Naive thymus-derived CD4-positive, alpha-beta T cell (primary cell): ENCODE data around the gene UCMA. TPM values are rescaled to one million over a fixed set of nuclear protein-coding genes. Genes with fewer than 3 reads are reported as not detected.
"Not testable (repeated sequence)": the region's sequence is repeated elsewhere in the genome, so short reads cannot be mapped to it uniquely, and the experiment has no call there.

Experiments used
- ATAC-seq: fragments of 150-1000 bp; cut with Tn5 transposase; 2 replicates; pipeline ENCODE4 v1.10.0; 2021; ENCODE audit warnings: mild to moderate bottlenecking, moderate library complexity
- CTCF ChIA-PET: fragments of 350-600 bp; sonication (Branson Sonifier 250); formaldehyde crosslinking; loops from one replicate; lab custom pipeline; 2021; ENCODE audit warnings: antibody characterized with exemption; lab: Charles Lee
- POLR2A ChIA-PET: fragments of 350-600 bp; sonication (Branson Sonifier 250); formaldehyde crosslinking; loops from one replicate; lab custom pipeline; 2021; ENCODE audit warnings: antibody characterized with exemption, inconsistent platforms; lab: Charles Lee
- DNase-seq, 9 donors: peaks; one replicate each; pipeline versions ENCODE4 v3.0.0 to v3.0.0-alpha.2; 2020 to 2022; ENCODE audit warnings: mixed read lengths in 1 of 9
- H3K27ac ChIP-seq: one replicate; pipeline ENCODE4 v1.7.0; 2013; ENCODE audit warnings: mild to moderate bottlenecking, low read depth, low read length, moderate library complexity
- H3K27me3 ChIP-seq, 2 donors: one replicate each; pipeline ENCODE4 v1.7.0; 2013; ENCODE audit warnings: low read length in 2 of 2, mild to moderate bottlenecking in 2 of 2, moderate library complexity in 2 of 2; ENCODE audit not compliant: control insufficient read depth in 2 of 2, insufficient read depth in 2 of 2
- H3K36me3 ChIP-seq, 3 experiments: 1 replicate in 2 of 3; 2 replicates in 1 of 3; pipeline ENCODE4 v1.7.0; 2013; ENCODE audit warnings: low read length in 3 of 3, mild to moderate bottlenecking in 3 of 3, moderate library complexity in 1 of 3; ENCODE audit not compliant: insufficient read depth in 3 of 3, control insufficient read depth in 2 of 3
- H3K4me1 ChIP-seq, 2 donors: one replicate each; pipeline ENCODE4 v1.7.0; 2013; ENCODE audit warnings: low read length in 2 of 2, mild to moderate bottlenecking in 2 of 2, moderate library complexity in 1 of 2; ENCODE audit not compliant: control insufficient read depth in 2 of 2, insufficient read depth in 2 of 2
- H3K4me3 ChIP-seq: 2 replicates; pipeline ENCODE4 v1.7.0; 2013; ENCODE audit warnings: mild to moderate bottlenecking, low read length
- H3K9me3 ChIP-seq, 3 experiments: 1 replicate in 2 of 3; 2 replicates in 1 of 3; pipeline ENCODE4 v1.7.0; 2013; ENCODE audit warnings: low read length in 3 of 3; ENCODE audit not compliant: control insufficient read depth in 2 of 3
- H3K27ac Mint-ChIP-seq, 9 donors: one replicate each; pipeline ENCODE4 v1.8.0; 2020 to 2022; ENCODE audit warnings: mixed read lengths in 9 of 9, mild to moderate bottlenecking in 8 of 9, moderate library complexity in 5 of 9, inconsistent platforms in 2 of 9
- H3K27me3 Mint-ChIP-seq, 5 donors: one replicate each; pipeline ENCODE4 v1.8.0; 2021 to 2022; ENCODE audit warnings: mixed read lengths in 5 of 5, mild to moderate bottlenecking in 1 of 5
- H3K36me3 Mint-ChIP-seq, 5 donors: one replicate each; pipeline ENCODE4 v1.8.0; 2020 to 2022; ENCODE audit warnings: mixed read lengths in 5 of 5, mild to moderate bottlenecking in 3 of 5, inconsistent platforms in 1 of 5
- H3K4me1 Mint-ChIP-seq, 7 donors: one replicate each; pipeline ENCODE4 v1.8.0; 2020 to 2022; ENCODE audit warnings: mixed read lengths in 7 of 7, mild to moderate bottlenecking in 3 of 7, inconsistent platforms in 1 of 7
- H3K4me3 Mint-ChIP-seq, 10 donors: one replicate each; pipeline ENCODE4 v1.8.0; 2020 to 2022; ENCODE audit warnings: mild to moderate bottlenecking in 10 of 10, mixed read lengths in 10 of 10, moderate library complexity in 6 of 10, inconsistent platforms in 2 of 10
- H3K9me3 Mint-ChIP-seq, 11 donors: one replicate each; pipeline ENCODE4 v1.8.0; 2020 to 2022; ENCODE audit warnings: mixed read lengths in 11 of 11, mild to moderate bottlenecking in 4 of 11, inconsistent platforms in 1 of 11, moderate library complexity in 1 of 11
- intact Hi-C, 2 donors: fragments of 100-400 bp; cut with micrococcal nuclease; formaldehyde crosslinking; loops; one replicate each; pipeline ENCODE4 v1.15.1; 2023
- polyA plus RNA-seq, 2 donors: library from polyadenylated mRNA; unstranded; fragments of 300-500 nt; fragmentation: Illumina TruSeq; gene quantifications; one replicate each; pipeline ENCODE4 v1.2.3, GENCODE V29; 2021
- total RNA-seq, 6 experiments: library from RNA in 5 of 6; stranded (reverse) in 5 of 6; gene quantifications; 1 replicate in 5 of 6; 2 replicates in 1 of 6; pipeline ENCODE4 v1.2.3 and lab custom pipeline; 2021 to 2026

UCMA gene
- total and polyA plus RNA-seq, 7 experiments from 2014 or later, result not detected

DNA sequence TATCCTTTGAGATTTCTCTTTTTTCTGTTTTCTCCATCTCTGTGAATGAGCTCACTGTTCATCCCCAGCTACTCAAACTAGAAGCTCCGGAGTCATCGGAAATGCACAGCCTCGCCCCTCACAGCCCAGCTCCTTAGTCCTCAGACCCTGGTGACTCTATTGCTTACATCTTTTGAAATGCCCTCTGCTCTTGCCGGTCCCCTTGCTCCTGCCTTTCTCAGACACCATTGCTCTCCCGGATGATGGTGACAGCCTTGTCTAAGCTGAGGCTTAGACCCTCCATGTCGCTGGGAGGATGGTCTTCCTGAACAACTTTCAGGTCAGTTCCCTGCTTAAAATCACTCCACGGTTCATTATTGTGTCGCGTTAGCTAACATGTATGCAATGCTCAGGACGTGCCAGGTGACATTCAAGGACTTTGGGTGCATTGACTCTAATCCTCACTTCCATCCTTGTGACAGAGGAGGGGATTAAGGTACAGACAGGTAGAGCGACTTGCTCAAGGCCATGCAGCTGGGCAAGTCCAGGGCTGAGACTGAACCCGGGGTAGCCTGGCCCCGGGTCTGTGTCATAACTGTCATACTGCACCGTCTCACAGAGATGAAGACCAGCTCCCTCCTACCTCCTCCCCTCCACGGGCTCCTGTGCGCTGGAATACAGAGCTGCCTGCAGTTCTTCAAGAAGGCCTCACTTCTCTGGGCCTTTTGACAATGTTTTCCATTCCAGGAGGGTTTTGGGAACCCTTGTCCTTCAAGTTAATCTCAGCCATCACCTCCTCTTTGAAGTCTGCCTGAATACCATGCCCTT, 4.3 kb upstream of the UCMA start:
- Mint-ChIP-seq H3K4me3 (no peak overlapping the region), H3K9me3 (no peaks in the 10 kb centered on the region), H3K27me3 (peaks cover 0 to 6% (median 0%) of the 10 kb centered on the region in 5 donors), H3K36me3 (no peaks in the 10 kb centered on the region), H3K27ac (no peak overlapping the region), H3K4me1 (no peaks in the 10 kb centered on the region)
- Histone ChIP-seq H3K4me3 (no peak overlapping the region), H3K36me3 (no peaks in the 10 kb centered on the region), H3K27ac (no peak overlapping the region), H3K9me3 (no peaks in the 10 kb centered on the region), H3K4me1 (no peaks in the 10 kb centered on the region), H3K27me3 (no peaks in the 10 kb centered on the region)
- ATAC-seq, result no peak
- CTCF ChIA-PET, result no interaction called here
- intact Hi-C loops, result no loop called here
- DNase-seq, result no peak
- POLR2A ChIA-PET, result no interaction called here

DNA sequence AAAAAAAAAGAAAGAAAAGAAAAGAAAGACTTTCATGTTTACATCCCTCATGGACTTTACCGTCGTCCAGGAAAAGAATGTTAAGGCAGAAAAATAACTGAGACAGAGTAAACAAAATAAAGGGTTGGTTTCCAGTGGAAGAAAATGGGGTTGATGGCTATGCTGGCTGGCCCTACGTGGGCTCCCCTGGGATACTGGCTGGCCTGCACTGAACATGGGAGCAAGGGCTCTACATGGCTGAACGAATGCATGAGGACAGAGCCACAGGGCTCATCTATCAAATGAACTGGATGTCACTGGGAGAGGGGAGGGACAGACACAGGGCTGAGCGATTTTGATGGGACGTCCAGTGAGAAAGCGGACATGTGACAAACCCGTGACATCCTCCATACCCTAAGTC, 2.5 kb upstream of the UCMA start:
- no peak overlapping the region for H3K4me3 Mint-ChIP-seq
- CTCF ChIA-PET, result no interaction called here

DNA sequence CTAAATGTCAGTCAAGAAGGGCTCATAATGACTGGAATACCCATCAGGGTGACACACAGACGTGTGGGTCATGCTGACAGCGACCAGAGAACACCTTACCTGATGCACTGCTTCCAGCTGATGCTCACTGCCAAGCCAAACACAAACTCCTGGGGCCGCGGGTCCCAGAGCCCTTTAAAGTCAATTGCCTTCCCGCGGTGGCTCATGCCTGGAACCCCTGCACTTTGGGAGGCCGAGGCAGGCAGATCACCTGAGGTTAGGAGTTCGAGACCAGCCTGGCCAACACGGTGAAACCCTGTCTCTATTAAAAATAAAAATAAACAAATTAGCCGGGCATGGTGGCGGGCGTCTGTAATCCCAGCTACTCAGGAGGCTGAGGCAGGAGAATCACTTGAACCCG, 562 bp upstream of the UCMA start:
- H3K27ac ChIP-seq, H3K36me3 ChIP-seq, H3K36me3 Mint-ChIP-seq, H3K9me3 Mint-ChIP-seq, H3K4me3 ChIP-seq, H3K4me3 Mint-ChIP-seq, H3K9me3 ChIP-seq, POLR2A ChIA-PET, H3K27ac Mint-ChIP-seq, H3K4me1 ChIP-seq, H3K27me3 Mint-ChIP-seq, intact Hi-C loops, DNase-seq, H3K4me1 Mint-ChIP-seq, CTCF ChIA-PET, ATAC-seq, H3K27me3 ChIP-seq: not testable (repeated sequence)

More for the DNA sequence above, 2.5 kb upstream of the UCMA start:
- Mint-ChIP-seq H3K4me1 (no peaks in the 10 kb centered on the region), H3K27me3 (peaks cover 0 to 6% (median 0%) of the 10 kb centered on the region in 5 donors), H3K9me3 (no peaks in the 10 kb centered on the region), H3K36me3 (no peaks in the 10 kb centered on the region), H3K27ac (no peak overlapping the region)
- DNase-seq (no peak), ATAC-seq (no peak)
- H3K4me3 ChIP-seq, result no peak overlapping the region
- no peaks in the 10 kb centered on the region for H3K9me3 ChIP-seq
- no peaks in the 10 kb centered on the region for H3K27me3 ChIP-seq
- no peaks in the 10 kb centered on the region for H3K36me3 ChIP-seq
- no peaks in the 10 kb centered on the region for H3K4me1 ChIP-seq
- POLR2A ChIA-PET, result no interaction called here
- H3K27ac ChIP-seq, result no peak overlapping the region
- intact Hi-C loops, result no loop called here

DNA sequence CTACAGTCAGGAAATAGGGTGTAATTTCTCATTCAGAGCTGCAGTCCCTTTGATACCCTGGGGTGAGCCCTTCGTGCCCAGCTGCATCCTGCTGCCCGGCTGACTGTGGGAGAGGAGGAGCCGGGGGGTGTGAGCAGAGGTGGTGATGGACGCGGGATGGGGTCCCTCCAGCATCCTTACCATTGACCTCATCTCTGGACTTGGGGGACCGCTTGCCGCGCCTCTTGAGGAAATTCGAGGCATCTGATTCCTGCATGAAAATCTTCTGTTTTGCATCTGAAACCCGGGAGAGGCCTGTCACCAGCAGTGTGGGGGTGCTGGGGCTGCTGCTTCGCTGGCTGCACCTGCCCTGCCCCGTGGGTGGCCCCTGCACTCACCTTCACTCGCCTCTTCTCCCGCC, 816 bp downstream of the UCMA start:
- H3K27me3 ChIP-seq, result no peaks in the 10 kb centered on the region
- no peak overlapping the region for H3K27ac ChIP-seq
- ATAC-seq, result no peak
- intact Hi-C loops, result no loop called here
- H3K9me3 ChIP-seq, result no peaks in the 10 kb centered on the region
- Mint-ChIP-seq H3K36me3 (no peaks in the 10 kb centered on the region), H3K9me3 (no peaks in the 10 kb centered on the region), H3K27me3 (peaks cover 0 to 11% (median 0%) of the 10 kb centered on the region in 5 donors), H3K27ac (no peak overlapping the region), H3K4me3 (no peak overlapping the region), H3K4me1 (no peaks in the 10 kb centered on the region)
- H3K36me3 ChIP-seq, result no peaks in the 10 kb centered on the region
- H3K4me1 ChIP-seq, result no peaks in the 10 kb centered on the region
- H3K4me3 ChIP-seq, result no peak overlapping the region
- ChIA-PET CTCF (no interaction called here), POLR2A (no interaction called here)
- DNase-seq, result no peak

DNA sequence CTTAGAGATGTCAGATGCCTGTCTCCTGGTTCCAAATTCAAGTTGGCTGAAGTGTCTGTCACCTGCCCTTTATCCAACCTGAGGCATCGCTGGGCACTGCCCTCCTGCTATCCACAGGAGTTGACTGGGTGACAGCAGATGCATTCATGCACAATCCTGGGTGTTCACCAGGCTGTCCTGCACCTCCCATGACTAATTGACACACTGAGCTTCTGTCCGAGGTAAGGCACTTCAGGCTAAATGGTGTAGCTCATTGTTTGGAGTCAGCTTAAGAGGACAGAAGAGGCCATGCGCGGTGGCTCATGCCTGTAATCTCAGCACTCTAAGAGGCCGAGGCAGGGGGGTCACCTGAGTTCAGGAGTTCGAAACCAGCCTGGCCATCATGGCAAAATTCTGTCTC, 2.4 kb downstream of the UCMA start:
- no peak for DNase-seq
- CTCF ChIA-PET, result no interaction called here
- H3K4me3 Mint-ChIP-seq, result no peak overlapping the region
- H3K27ac ChIP-seq, result no peak overlapping the region
- H3K27ac Mint-ChIP-seq, result no peak overlapping the region
- no peak for ATAC-seq
- no peak overlapping the region for H3K4me3 ChIP-seq
- no peaks in the 10 kb centered on the region for H3K4me1 ChIP-seq
- no peaks in the 10 kb centered on the region for H3K36me3 ChIP-seq
- H3K4me1 Mint-ChIP-seq, result no peaks in the 10 kb centered on the region
- no peaks in the 10 kb centered on the region for H3K36me3 Mint-ChIP-seq
- H3K9me3 ChIP-seq, result no peaks in the 10 kb centered on the region
- H3K27me3 ChIP-seq, result no peaks in the 10 kb centered on the region
- intact Hi-C loops, result no loop called here
- POLR2A ChIA-PET, result interaction anchor here (0.7 kb wide), 1 partner anchor 38 kb away, joined by 3 read pairs; no protein-coding TSS in a partner anchor
- H3K27me3 Mint-ChIP-seq, result peaks cover 0 to 11% (median 0%) of the 10 kb centered on the region in 5 donors
- H3K9me3 Mint-ChIP-seq, result no peaks in the 10 kb centered on the region

DNA sequence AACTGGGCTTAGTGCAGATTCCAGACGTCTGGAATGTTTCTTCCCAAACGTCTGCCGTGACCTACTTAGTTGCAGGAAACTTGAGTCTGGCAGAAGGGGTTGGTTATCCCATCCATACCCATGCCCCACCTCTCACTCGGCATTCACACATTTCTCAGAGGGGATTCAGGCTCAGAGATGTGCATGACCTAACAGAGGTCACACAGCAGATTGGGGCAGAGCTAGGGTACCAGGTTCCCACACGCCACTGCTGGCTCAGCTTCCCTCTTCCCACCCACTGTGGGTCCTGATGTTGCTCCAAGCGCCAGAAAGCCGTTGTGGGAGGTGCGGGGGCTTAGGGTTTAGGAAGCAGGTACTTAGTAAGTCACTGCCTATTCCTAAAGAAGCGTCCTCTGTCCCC, 3.0 kb downstream of the UCMA start:
- no peaks in the 10 kb centered on the region for H3K9me3 ChIP-seq
- no peaks in the 10 kb centered on the region for H3K9me3 Mint-ChIP-seq
- no peak overlapping the region for H3K4me3 Mint-ChIP-seq
- intact Hi-C loops, result no loop called here
- ChIA-PET CTCF (no interaction called here), POLR2A (no interaction called here)
- no peaks in the 10 kb centered on the region for H3K36me3 Mint-ChIP-seq
- H3K36me3 ChIP-seq, result no peaks in the 10 kb centered on the region
- ATAC-seq, result no peak
- H3K4me1 Mint-ChIP-seq, result no peaks in the 10 kb centered on the region
- H3K4me3 ChIP-seq, result no peak overlapping the region
- H3K27ac ChIP-seq, result no peak overlapping the region
- no peaks in the 10 kb centered on the region for H3K4me1 ChIP-seq
- no peak overlapping the region for H3K27ac Mint-ChIP-seq
- DNase-seq, result no peak
- H3K27me3 ChIP-seq, result no peaks in the 10 kb centered on the region
- peaks cover 0 to 11% (median 0%) of the 10 kb centered on the region in 5 donors for H3K27me3 Mint-ChIP-seq

DNA sequence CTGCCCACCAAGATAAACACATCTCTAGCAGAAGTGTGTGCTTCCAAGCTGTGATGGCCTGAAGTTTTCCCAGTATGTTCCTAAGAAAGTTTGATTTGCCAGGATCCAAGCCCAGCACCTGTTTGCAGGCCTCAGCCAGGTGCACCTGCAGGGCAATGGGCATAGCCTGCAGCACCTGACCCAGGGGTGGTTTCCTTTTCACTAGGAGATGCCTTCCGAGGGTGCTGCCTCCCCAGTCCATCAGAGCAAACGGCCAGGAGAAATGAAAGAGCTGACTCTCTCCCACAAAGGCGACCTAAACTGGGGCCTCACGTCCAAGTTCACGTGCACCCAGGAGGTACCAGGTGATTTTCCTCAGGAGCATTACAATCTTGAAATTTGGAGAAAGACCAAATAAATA, 7.1 kb downstream of the UCMA start:
- Histone ChIP-seq H3K27ac (no peak overlapping the region), H3K9me3 (no peaks in the 10 kb centered on the region), H3K4me1 (no peaks in the 10 kb centered on the region), H3K36me3 (no peaks in the 10 kb centered on the region), H3K4me3 (no peak overlapping the region), H3K27me3 (no peaks in the 10 kb centered on the region)
- Mint-ChIP-seq H3K36me3 (no peaks in the 10 kb centered on the region), H3K27me3 (peaks cover 0 to 5% (median 0%) of the 10 kb centered on the region in 5 donors), H3K27ac (peak overlapping the region in 1 of 9 donors; percentile 1), H3K9me3 (no peaks in the 10 kb centered on the region), H3K4me1 (peaks cover 0 to 6% (median 0%) of the 10 kb centered on the region in 7 donors), H3K4me3 (no peak overlapping the region)
- POLR2A ChIA-PET, result no interaction called here
- intact Hi-C loops, result no loop called here
- no peak for ATAC-seq
- DNase-seq, result no peak
- CTCF ChIA-PET, result no interaction called here
